HG03575 (cell line): ENCODE data around the gene IFNA6.

Experiments
- ATAC-seq: cut with Tn5 transposase; IDR thresholded peaks from one replicate; pipeline ENCODE4 v1.9.1; 2021; ENCODE audit not compliant: unreplicated experiment, insufficient number of reproducible peaks, low FRiP score; ENCODE audit errors: extremely low read depth

Gene IFNA6

DNA sequence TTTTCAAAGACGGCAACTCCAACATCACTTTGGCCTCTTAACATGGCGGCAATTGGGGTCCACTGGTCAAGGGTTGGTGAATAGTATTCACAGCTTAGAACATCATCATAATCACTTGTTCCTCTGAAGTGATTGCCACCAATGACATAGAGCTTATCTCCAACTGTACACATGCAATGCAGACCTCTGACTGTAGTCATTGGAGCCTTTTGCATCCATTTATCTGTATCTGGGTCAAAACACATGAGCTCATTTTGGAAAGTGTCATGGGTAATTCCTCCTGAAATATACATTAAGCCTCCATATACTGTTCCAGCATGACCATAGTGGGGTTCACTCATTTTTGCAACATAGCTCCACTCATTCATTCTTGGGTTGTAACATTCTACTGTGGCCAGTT lies 17.5 kb downstream of the IFNA6 start:
- no peak for ATAC-seq

DNA sequence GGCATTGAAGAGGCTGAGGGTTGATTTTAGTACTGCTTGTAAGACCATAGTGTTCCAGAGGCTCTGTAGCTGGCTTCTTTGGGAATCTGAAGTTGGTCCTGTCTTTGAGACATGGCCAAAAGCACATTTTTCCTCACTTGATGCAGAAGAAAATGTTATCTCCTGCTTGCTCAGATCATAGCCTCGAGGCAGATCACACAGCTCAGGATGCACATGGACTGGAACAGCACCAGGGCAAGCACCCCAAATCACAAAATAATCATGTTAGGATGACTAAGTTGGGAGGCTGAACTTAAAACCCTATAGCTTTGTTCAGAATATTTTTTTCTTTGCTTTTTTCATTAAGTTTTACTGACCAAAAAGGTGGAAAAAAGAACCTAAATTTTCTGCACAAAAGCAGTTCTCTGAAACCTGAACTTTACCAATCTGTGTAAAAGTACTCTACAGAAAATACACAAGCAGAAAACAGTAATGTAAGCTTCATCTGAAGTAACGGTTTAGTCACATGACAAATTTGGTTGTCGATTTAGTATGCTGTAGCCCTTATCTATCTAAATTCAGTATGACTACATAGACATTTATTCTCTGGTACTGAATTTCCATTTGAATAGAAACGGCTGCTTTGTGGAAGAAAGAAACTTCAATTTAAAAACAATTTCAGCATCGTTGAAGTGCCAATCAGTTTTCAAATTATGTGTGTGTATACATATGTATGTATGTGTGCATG lies 18.8 kb downstream of the IFNA6 start:
- no peak for ATAC-seq

DNA sequence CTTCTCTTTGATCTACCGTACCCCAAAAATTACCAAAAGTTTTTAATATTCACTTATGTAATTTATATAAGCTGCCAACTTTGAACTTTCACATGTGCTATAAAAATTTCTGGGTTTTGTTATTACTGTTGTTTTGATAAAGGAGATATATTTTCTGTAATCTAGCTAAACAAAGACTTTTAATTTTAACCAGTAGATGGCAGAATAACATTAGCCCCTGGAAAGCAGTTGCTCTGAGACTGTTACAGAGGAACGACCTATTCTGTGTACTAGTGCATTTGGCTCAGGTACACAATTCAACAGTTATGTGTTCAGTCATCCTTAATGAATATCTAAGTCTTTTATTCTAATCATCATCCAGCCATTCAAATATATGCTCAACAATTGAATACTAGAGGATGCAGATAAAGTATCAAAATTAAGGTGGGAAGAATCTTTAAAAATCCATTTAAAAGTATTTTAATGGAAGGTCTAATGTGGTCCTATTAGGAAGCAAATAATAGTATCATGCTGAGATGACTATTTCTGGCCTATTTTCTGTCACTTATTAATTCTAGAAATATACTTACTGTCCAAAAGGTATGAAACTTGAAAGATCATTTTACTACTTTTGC lies 24.1 kb downstream of the IFNA6 start:
- peak; percentile 52 for ATAC-seq

DNA sequence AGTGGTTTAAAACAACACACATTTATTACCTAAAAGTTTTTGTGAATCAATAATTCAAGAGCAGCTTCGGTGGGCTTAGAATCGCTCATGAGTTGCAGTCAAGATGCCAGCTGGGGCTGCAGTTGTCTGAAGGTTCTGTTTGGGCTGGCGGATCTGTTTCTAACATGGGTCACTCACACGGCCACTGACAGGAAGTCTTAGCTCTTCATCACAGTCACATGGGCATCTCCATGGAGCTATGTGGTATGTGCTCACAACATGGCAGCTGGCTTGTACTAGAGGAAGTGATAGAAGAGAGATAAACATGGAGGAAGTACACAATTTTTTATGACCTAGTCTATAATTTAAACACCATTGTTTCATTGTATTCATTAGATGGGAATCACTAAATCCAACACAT lies 26.6 kb downstream of the IFNA6 start:
- no peak for ATAC-seq

DNA sequence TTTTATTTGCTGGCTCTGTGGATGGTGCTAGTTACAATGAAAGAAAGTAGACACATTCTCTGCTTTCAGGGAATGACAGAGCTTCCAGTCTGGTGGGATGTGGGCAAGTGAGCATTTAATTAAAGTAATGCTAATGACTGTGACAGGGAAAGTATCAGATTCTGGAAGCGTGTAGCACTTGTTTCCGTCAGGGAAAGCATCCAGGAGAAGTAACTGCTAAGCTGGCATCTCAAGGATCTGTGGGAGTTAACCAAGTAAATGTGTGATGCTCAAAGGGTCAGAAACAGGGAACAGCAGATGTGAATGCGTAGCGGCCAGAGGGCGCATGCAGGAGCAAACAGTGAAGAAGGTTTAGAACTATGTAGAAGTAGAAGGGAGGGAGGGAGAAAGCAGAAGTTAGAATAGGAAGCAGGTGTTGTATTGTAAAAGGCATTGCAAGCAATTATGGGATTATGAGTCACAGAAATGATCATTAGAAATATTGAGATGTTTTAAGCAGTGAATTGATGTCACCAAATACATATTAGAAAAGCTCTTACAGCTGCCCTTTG lies 27.7 kb downstream of the IFNA6 start:
- ATAC-seq = no peak

DNA sequence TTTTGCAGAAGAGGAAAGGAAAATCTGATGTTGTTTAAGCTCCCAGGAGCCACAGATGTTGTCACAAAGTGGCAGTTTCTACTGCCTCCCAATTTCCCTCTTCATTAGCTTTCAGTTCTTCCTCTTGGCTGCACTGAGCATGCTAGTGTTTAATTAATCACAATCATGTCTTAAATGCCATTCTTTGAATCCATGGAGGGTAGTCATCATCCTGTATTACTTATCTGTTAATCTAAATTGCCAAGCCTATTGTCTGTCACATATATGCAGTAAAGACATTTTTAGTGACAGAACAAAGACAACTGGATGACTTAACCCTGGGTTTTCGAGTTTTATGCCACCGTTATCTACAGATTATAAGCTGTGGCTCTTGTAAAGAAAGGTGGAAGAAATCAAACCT lies 30.2 kb downstream of the IFNA6 start:
- no peak for ATAC-seq

DNA sequence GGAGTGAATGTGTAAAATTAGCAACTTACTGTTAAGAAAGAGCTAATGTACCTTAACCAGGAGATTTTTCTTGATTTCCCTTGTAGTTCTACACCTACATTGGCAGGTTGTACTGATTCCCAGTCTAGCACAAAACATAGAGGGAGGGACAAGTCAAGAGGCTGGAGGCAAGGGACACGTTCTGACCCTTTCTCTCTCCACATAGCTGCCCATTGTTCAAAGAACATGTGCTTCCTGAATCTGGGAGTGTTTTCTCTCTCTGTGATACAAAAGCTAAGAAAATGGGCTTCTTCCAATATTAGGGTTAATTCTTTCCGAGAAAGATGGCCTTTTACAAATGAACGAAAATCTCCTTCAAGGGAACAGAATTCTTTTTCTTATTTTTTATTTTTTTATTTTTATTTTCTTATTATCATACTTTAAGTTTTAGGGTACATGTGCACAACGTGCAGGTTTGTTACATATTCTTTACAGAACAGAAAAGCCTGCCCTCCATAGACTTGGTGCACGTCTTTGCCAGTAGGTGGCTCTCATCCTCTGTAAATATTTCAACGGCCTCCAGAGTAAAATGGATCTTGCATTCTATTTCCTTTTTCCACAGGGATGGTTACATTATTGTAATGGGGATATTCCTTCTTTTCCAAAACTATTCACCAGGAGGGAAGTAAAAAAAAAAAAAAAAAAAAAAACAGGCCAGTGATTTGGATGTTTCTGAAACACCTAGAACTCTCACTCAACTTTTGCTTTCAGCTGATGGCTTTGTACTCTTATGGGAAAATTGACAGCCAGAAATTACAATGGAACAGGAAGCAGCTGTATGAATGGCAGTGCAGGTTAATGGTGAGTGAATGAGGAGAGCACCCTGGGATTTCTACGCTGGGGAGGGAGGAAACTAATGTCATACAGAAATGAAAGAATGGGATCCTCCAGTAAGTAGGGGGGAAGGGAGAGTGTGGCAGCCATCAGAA lies 32.4 kb downstream of the IFNA6 start:
- peak; percentile 76 for ATAC-seq

DNA sequence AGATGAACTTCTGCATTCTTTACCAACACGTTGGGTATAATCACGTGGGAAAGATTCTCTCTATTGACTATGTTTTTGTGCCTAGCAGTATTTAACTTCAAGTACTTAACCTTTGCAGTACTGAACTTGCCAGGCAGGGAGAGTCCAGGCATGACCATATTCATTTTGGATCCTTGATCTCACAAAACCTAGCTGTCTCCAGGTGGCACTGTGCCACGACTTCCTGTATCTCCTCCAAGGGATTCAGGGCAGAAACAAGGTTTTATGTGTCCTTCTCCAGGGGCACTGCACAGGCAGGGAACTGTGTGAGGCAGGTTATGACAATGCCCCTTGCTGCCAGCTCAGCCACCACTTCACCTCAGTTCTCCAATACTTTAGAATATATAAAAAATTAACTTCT lies 33.8 kb downstream of the IFNA6 start:
- no peak for ATAC-seq

DNA sequence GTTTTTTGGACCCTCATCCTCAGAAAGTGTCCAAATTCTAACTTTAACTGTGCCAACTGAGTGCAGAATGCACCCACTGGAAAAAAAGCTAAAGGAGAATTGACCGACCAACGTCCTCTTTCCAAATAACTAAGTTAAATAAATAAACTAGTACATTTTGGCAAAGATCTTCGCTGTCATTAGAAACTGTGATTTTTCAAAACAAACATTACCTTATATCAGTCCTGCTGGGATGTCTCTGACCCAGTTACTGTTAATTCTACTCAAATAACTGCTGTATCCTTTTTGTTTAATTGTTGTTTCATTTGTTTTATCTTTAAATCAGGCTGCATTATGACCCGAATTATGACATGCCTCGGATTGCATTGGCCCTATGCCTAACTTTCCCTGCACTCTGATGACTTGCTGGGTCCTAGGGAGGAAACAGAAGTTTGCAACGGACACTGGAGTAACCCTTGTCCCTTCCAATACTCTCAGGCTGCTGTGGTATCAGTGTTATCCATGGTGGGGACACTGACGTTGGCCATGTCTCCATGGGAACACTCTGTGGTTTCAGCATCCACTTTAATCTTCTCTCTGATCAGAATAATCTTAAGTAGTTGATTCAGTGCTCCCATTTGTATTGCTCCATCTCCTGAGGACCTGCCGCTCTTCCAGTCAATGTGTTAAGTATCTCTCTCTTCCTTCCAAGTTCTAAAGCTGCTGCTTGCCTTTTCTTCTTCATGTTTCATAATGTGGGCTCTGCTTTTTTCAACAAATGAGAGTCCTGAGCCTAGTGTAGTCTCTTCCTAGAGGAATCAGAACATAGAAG lies 34.5 kb downstream of the IFNA6 start:
- no peak for ATAC-seq

DNA sequence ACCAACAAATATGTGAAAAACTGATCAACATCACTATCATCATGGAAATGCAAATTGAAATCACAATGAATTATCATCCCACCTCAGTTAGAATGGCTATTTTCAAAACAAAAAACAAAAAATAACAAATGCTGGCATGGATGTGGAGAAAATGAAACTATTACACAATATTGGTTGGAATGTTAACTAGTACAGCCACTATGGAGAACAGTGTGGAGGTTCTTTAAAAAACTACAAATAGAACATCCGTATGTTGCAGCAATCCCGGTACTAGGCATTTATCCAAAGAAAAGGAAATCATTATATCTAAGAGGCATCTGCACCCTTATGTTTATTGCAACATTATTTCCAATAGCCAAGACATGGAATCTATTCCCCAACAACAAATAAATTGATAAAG lies 36.5 kb downstream of the IFNA6 start:
- no peak for ATAC-seq

DNA sequence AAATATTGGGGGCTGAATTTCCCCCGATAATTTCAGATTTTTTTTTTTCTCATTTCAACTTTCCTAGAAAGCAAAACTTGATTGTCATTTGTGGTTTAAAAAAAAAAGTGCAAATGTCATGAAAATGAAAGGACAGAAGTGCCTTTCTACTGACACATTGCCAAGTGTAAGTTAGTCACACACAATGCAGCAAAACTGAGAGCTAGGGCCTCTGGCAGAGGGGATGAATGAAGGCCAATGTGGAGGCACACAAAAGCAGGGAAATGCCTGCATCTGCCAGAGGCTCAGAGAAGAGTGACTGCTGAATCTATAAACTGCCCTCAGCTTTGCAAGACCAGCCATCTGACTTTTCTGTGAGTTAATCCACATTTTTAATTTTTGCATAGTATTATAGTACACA lies 38.8 kb downstream of the IFNA6 start:
- ATAC-seq = no peak

DNA sequence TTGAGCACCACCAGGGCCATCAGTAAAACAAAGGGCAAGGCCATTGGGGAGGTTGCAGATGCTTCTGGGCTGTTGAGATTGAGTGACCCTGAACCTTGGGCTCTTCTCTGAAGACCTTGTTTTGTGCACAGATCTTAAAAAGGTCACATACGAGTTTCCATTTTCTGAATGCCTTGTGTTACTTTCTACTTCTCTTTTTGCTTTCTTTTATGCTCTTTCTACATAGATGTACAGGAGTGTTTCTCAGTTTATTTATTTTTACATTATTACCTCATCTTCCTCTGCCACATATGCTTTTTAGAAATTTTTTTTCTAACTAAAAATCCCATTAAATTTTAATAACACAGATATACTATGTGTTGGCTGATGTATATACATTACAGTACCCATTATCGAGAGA lies 45.5 kb downstream of the IFNA6 start, which contains the start of gene IFNA5:
IFNA5 (minus strand) TSS at position 101 of the 400 bp plus-strand sequence; CDS start at position 44, 57 bp downstream.
- ATAC-seq = no peak
